NCI-H345 treated with DMSO at 0.1 percent for 48 hours (cell line): ENCODE results near the gene ERP44.

ENCODE experiments used
- DNase-seq: peaks from one replicate; lab custom pipeline; 2025; ENCODE audit not compliant: unreplicated experiment; lab: John Stamatoyannopoulos, UW

Gene ERP44

GRCh38 chr9:99953861-99954507, 144.8 kb downstream of the ERP44 start:
- no peak for DNase-seq

- DNase-seq: no peak
These were observed 149.9 kb downstream of the ERP44 start for GRCh38 chr9:99948896-99949295.

- DNase-seq: no peak
These were observed 150.3 kb downstream of the ERP44 start for GRCh38 chr9:99948482-99948881.

GRCh38 chr9:99947395-99947794, 151.4 kb downstream of the ERP44 start:
- DNase-seq: no peak

GRCh38 chr9:99936947-99937587, 161.7 kb downstream of the ERP44 start:
- DNase-seq: no peak

- no peak for DNase-seq
These were observed 167.5 kb downstream of the ERP44 start for GRCh38 chr9:99931155-99931840.

- no peak for DNase-seq
These were observed 169.1 kb downstream of the ERP44 start for GRCh38 chr9:99929652-99930051.
